Measurements from ENCODE around the gene TMEM269.

Gene TMEM269, protein sequence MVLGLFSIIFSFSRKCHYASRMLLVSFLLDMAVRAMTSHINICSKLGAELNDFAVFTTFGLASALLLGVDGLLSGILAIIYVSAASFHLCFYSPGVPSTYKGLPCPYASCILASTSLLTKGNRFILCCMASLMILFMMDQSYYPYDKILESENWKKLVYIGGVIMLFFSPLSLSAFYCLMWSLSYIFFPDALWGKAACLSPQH

DNA sequence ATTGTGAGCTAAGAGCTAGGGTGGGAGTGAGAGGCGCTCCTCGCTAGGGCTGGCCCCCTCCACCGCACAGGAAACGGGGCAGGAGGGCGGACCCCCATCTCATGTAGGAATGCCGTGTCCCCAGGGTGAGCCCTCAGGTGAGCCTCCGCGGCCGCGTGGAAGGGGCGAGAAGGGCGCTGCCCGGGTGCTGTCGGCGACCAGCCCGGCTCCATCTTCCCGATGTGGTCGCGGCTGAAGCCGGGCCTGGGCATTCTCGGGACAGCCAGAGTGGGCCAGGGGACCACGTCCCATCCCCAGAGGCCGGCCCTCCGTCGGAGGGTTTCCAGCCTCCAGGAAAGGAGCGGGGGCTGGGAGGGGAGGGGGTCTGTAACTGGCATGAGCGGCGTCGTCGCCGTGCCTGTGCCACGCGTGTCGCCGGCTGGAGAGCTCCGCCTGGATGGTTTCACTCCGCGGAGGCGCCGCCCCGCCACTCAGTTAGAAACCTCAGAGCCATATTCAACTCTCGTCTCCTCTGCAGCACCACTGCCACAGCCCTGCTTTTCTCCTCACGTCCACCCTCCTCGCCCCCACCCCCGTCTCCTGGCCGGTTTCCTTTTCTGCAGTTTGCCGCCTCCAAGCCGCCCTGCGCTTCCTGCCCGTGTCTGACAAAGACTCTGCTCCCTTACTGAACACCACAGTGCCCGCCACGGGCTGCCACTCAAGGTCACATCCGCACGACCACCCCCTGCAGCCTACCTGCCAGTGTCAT, at the start of gene TMEM269:
Gene TMEM269, plus strand, starts transcription at position 46 of the 748 bp plus-strand sequence. CDS start 4,903 bp downstream, outside the sequence.
- no peak for FAIRE-seq

DNA sequence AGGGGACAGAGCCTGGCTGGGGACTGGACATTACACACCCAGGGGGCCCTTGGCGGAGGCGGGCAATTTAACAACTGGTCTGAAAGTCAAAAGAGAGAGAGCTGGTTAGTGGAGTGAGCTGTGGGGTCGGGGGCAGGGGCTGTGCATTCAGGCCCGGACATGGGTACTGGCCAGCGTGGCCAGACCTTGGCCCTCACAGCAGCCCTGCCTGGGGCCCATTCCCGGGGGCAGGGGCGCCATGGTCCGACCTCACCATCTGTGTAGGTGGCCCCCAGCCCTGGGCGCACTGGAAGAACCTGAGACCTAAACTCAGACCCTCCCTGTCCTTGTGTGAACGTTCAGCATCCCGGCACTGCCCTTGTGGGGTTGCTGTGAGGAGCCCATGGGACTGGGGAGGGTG, 49.7 kb upstream of the TMEM269 start:
- no peak for FAIRE-seq

DNA sequence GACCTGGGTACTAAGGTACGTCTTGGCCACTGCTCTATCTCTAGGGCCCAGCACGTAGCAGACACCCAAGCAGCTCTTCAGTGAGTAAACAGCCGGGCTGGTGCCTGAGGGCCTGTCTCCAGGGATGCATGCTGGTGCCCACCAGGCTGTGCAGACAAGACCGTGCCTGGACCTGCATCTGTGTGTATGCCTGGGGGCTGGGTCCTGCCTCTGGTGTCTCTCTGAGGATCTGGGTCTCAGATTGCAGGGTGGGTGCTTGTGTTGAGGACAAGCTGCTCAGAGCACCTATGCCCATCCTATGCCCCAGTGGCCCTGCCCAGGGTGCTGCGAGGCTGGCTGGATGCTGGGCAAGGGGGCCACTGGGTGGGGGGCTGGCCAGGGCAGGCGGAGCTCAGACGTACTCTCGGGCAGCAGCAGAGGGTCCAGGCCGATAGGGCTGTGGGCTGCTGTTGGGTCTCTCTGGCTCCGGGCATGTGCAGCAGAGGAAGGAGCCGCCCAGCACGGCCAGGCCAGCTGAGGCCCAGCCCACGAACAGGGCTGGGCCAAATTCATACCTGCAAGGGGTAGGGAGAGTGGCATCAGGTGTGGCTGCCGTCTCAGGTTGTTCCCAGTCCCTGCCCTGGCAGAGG, 49.2 kb upstream of the TMEM269 start:
- FAIRE-seq = no peak

DNA sequence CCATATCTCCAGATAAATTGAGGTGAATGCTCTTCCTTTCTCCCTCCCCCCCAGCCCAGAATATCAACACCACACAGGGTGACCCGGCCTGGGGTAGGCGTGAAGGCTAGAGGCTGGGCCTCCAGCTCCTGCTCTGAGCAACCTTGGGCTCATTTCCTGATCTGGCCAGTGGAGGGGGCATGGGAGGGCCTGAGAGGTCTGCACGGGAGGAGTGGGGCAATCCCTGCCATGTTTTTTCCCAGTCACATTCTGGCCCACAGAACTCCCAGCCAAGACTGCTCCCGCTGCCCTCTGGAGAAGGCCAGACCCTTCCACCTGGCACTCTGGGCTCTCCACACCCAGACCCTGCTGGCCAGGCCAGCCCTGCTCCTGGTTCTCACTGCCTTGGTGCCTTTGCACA, 48.6 kb upstream of the TMEM269 start:
- no peak for FAIRE-seq

DNA sequence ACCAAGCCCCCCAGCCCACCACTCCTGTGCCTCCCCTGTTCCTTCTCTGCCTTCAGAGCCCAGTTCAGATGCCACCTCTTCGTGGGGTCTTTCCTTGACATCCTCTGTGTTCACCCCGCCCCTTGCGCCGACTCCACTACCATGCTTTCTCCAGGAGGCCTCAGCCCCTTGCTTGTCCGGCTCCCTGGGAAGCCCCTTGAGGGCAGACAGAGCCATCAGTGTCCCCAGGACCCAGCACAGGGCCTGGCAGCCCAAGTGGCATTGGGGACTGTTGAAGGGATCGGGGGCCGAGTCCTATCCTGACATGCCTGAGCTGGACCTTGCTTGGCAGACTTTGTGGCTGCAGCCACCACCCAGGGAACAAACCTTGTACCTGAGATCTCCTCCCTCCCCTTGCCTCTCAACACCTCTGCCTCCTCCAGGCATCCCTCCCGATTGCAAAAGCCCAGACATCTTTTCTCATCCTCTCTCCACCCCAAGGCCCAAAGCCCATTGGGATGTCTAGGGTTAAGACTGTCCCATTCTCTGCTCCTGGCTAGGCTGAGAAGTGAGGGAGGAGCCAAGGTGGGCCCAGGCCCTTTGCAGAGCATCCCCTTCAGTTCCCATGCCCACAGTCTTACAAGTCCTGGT, 48.1 kb upstream of the TMEM269 start:
- no peak for FAIRE-seq

DNA sequence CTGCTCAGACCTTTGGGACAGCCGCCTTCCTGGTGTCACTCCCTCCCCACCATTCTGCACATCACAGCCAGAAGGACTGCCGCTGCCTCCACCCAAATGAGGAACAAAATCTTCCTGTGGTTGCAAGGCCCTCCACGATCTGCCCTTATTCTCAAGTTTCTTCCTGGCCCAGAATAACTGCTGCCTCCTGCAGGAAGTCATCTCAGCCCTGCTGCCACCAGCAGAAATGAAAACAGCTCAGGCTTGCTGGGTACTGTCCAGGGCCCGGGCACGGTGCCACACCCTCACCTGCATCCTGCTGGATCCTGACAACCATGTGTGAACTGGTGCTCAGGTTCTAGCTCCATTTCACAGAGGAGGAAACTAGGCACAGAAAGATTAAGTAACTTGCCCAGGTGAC, 47.5 kb upstream of the TMEM269 start:
- FAIRE-seq = no peak

DNA sequence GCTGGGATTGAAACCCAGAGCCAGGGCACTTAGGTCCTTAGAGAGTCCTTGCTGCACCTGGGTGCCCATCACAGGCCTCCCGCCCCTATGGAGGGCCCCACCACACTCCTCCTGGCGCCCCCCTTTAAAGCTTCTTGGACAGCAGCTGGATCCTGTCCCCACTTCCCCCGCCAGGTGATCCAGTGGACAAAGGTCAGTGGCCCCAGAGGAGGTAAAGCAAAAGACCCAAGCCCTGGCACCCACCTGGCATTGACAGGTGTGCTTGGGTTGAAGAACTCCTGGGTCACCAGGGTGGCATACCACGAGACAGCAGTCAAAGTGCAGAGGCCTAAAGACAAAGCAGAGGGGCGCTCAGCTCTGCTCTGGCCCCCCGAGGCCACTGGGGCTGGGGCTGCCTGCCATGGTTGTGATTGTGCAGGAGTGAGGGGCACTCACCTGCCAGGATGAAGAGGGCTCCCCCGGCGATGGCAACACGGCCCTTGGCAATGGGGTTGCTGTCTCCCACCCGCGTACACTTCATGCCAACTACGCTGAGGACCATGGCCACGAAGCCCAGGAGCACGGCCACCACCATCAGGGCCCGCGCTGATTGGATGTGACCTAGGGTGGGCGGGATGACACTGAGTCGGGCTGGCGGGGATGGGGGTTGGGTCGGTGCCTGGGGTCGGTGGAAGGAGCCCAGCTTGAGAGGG, 46.7 kb upstream of the TMEM269 start:
- FAIRE-seq = no peak

- no peak for FAIRE-seq
Measured at GRCh38 chr1:42738678-42739226, 46.0 kb upstream of the TMEM269 start.

DNA sequence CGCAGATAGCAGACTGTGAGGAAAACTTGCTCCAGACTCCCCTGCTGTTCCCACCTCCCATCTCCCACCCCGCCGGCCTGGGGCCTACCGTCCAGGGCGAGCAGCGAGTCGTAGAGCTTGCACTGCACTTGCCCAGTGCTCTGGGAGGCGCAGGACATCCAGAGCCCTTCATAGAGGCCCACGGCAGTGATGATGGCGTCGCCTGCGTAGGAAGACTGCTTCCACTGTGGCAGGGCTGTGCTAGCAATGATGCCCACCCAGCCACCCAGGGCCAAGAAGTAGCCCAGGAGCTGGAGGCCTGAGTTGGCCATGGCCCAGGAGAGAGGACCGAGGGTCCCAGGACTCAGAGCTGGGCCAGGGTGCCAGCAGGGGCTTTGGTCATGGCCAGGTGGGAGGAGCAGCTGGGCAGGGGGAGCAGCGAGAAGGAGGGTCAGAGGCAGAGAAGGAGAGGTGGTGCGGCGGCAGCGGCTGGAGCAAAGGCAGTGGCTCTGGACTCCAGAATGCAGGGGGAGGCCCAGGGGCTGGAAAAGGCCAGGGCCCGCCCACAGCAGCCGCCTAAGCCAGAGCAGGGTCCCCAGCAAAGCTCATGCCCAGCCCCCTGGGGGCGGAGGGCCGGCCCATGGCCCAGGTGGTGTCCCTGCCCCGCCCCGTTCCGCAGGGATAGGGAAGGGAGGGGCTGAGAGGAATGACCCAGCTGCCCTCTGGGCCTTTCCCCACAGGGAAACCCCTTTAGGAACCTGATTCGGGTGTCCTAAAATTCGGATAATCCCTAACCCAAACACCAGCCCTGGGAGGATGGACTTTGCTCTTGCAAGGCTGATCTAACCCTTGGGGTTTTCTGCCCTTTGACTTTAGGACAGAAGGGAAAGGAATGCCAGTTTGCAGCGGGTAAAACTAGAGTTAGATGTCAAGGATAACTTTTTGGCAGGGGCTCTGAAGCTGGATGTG, 44.8 kb upstream of the TMEM269 start, which contains the start of gene CLDN19:
Gene CLDN19, minus strand, starts transcription at position 484 of the 948 bp plus-strand sequence. Its CDS starts 173 bp downstream, at position 311.
- FAIRE-seq = no peak

DNA sequence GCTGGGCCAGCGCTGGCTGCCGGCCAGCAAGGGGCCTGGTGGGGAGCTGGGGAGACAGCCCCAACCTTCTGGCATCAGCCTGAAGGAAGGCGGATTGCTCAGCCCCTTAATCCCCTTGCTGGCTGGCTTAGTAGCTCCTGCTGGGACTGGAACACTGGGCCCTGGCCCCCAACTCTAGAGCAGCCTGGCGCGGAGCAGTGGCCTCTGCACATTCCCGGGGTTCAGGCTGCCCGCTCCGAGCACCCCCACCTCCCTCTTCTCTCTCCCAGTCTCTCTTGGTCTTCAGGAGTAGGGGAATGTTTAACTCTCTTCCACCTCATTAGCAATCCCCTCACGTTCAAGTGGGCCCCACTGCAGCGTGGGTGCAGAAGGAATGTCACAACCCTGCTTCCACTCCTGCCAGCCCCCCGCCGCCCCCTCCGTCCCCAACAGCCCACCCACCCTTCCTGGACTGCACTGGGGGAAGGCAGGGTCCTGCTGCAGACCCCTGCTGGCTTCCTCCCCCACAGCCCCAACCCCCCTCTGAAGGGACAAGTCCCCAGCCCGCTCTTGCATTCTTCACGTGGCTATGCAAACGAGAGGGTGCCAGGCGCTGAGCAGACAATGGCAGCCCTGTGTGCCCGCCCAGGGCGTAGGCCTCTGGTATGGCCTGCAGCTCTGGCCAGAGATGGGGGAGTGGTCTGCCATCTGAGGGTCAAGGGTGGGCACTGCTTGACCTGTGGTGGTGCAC, 43.8 kb upstream of the TMEM269 start:
- no peak for FAIRE-seq

GRCh38 chr1:42741706-42742105, 43.1 kb upstream of the TMEM269 start:
- no peak for FAIRE-seq

- FAIRE-seq = no peak
Measured at GRCh38 chr1:42742141-42742540, 42.6 kb upstream of the TMEM269 start.

DNA sequence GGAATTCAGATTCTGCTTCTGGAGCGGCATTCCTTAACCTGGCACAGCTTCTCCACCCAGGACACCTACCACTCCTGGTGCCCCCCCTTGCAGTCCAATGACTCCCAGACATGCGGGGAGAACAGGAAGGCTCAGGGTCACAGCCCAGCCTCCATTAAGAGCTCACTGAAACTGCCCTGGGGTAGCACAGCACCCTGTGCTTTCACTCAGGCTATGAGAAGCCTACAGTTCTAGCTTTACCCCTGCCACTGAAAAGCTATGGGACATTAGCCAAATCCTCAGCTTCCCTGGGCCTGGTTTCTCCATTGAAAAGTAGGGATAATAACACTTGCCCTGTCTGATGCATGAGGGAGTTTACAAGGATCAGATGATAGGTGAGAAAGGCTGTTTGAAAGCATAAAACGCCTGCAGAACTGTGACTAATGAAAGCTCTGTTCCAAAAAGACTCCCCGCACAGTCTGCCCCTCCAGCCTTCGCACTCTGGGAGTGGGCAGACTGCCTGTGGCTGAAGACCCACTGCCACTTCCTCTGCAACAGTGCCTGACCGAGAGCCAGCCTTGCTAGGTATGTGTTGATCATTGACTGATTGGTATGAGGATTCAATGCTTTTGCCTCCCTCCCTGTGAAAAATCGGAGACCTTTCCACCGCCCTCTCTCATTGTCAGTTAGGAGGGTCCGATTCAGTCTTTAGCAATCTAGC, 42.0 kb upstream of the TMEM269 start:
- FAIRE-seq = no peak

DNA sequence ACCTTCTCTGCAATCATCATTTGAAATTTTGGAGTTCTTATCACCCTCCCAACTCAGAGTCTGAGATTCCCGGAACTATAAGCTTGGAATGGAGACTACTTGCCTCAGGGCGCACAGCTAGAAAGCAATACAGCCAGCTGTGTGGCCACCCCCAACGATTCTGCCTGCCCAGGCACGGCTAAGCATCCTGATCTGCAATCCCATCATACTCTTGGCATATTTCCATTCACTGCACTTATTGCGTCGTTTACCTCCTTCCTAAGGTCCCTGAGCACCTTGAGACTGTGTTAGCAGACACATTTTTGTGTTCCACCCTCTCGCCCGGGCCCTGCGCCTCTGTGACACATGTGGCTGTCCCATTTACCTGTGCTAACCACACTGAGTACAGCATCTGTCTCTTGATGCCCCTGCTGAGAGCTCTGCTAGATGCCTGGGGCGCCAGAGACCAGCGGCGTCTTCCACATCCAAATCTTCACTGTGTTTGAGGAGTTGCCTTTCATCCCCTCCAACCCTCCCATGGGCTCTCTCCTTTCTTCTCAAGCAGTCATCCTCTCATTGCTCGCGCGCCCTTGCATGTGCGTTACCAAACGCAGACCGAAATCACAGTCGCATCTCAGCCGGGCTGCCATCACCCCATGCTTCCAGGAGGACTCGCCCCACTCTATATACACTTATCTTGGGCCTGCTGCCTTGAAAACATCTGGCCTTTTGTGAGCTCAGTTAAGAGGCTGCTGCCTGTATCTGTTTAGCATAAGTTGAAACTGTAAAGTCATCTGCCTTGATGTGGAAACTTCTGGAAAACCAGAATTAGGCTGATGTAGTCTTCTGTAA, 41.3 kb upstream of the TMEM269 start:
- FAIRE-seq = no peak

DNA sequence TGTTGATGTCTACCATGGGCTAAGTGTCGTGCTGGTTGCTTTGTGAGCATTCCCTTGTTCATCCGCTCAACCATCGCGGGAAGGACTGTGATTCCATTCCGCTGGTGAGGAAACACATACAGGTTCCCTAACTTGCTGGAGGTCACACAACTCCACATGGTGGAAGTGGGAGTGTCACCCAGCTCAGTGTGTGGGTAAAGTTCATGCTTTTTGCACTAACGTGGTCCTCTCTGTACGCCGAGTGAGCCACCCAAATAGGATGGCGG, 40.7 kb upstream of the TMEM269 start:
- FAIRE-seq = no peak

GRCh38 chr1:42745851-42746250, 38.9 kb upstream of the TMEM269 start:
- no peak for FAIRE-seq

DNA sequence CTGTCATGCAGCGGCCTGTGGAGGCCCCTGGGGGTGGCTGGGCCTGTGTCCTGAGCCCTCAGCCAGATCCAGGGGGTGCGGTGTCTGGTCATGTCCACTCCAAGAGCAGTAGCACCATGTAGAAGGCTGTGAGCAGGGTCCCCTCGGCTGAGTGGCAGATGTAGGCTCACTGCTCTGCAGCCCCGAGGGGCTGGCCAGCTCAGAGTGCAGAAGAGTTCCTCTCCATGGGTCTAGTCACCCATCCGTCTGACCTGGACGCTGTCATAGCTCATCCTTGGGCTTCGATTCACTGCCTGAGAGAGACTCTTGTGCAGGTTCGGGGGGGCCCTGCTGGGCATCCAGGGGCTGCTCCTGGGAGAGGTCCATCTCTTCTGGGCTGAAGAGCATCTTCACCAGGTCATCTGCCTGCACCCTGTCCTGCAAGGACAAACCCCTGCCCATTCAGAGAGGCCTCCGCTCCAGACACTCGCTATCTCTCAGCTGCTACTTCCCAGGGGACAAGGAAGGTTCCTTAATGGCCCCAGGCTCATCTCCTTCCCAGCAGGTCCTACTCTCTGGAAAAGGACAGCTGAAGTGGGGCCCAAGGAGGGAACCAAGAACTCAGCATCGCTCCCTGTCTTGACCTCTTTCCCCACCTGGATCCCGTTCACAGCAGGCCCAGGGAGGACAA, 38.2 kb upstream of the TMEM269 start:
- no peak for FAIRE-seq

GRCh38 chr1:42747125-42747524, 37.7 kb upstream of the TMEM269 start:
- FAIRE-seq = no peak

DNA sequence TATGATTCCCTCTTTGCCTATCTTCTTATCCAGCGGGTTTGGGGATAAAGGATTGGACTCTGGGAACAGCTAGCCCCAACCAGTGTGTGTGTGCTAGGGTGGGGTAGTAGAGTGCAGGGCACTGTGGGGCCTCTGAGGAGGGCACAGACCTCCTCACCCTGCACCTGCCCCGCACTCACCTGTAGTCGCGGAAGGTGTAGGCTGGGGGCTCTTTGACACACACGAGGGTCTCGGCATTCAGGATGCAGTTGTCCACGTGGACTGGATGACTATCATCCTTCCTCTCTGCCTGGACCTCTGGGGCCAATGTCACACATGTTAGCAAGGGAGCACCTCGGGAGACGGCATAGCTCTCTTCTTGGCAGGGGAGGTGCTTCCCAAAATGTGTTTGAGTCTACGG, 36.8 kb upstream of the TMEM269 start:
- FAIRE-seq = no peak
